Measurements from ENCODE around the gene TLCD4. TPM values are rescaled to one million over a fixed set of nuclear protein-coding genes. Genes with fewer than 3 reads are reported as not detected.

TLCD4 gene
- total RNA-seq, 1 experiment from 2014 or later = 1.8 TPM

GRCh38 chr1:95080879-95081278, 36.3 kb upstream of the TLCD4 start:
- Histone ChIP-seq H4K8ac (replicated peaks; ENCODE audit: insufficient read length, low read depth, low read length) (no peak overlapping the region), H3K27me3 (ENCODE audit: insufficient read depth, low read length) (no peaks in the 10 kb centered on the region), H2BK20ac (ENCODE audit: low read depth, low read length, poor library complexity, severe bottlenecking) (no peak overlapping the region), H3K14ac (ENCODE audit: insufficient read depth, low read length) (no peak overlapping the region), H3K23ac (ENCODE audit: insufficient read length, low read depth, low read length) (no peak overlapping the region), H3K27ac (ENCODE audit: insufficient read length, low read depth, low read length) (no peak overlapping the region), H2BK120ac (ENCODE audit: low read depth, low read length, poor library complexity, severe bottlenecking) (no peak overlapping the region), H4K5ac (ENCODE audit: insufficient read length, low read depth, low read length) (no peak overlapping the region), H3K4me2 (ENCODE audit: insufficient read depth, insufficient read length, low read length) (no peak overlapping the region), H2BK5ac (ENCODE audit: insufficient read length, low read length) (no peak overlapping the region), H4K20me1 (ENCODE audit: control insufficient read depth, insufficient read depth, insufficient read length) (no peaks in the 10 kb centered on the region), H2AK5ac (ENCODE audit: insufficient read length, low read length) (no peak overlapping the region), H3K56ac (ENCODE audit: insufficient read length, low read depth, low read length) (no peak overlapping the region), H3K23me2 (ENCODE audit: insufficient read length, low read depth, low read length, poor library complexity, severe bottlenecking) (no peaks in the 10 kb centered on the region), H3K79me2 (ENCODE audit: insufficient read depth, low read length) (no peaks in the 10 kb centered on the region), H2AFZ (ENCODE audit: low read length) (no peak overlapping the region), H3K4me1 (ENCODE audit: insufficient read depth, low read length) (peaks cover 10% of the 10 kb centered on the region; the same call in 1 of the 2 replicates), H2BK15ac (ENCODE audit: low read depth, low read length) (no peak overlapping the region), H4K91ac (ENCODE audit: insufficient read length, low read depth, low read length) (no peak overlapping the region), H3K79me1 (ENCODE audit: insufficient read depth, low read depth, low read length, poor library complexity, severe bottlenecking) (no peaks in the 10 kb centered on the region), H3K9me3 (ENCODE audit: control insufficient read depth, low read depth, low read length) (no peaks in the 10 kb centered on the region), H3K4ac (ENCODE audit: low read depth, low read length) (no peak overlapping the region), H2BK12ac (ENCODE audit: insufficient read length, low read depth, low read length) (no peak overlapping the region), H3K9ac (ENCODE audit: extremely low read depth, insufficient read length, low read length) (no peak overlapping the region), H3K18ac (ENCODE audit: insufficient read length, low read depth, low read length) (no peak overlapping the region), H3T11ph (ENCODE audit: low read length) (no peak overlapping the region)
- no peak overlapping the region for H3K27ac Mint-ChIP-seq
- TF ChIP-seq CTCF (conservative IDR thresholded peaks at IDR 0.05) = no peak
- H3K4me3 Mint-ChIP-seq = no peak overlapping the region
- H3K27me3 Mint-ChIP-seq (ENCODE audit: low read depth) = no peaks in the 10 kb centered on the region
- no peaks in the 10 kb centered on the region for H3K36me3 Mint-ChIP-seq (ENCODE audit: insufficient read depth in 1 of 3, low read depth in 3 of 3)
- H3K9me3 Mint-ChIP-seq = no peaks in the 10 kb centered on the region
- DNase-seq = no peak
- no CpG with 5 or more reads among the region's 1 CpG for WGBS (ENCODE audit: extremely low coverage, insufficient read length, low lambda C conversion rate)
- H3K4me1 Mint-ChIP-seq = peaks cover 12 to 13% of the 10 kb centered on the region in 2 experiments

Measured in H9 (cell line).